Measurements from ENCODE around the gene COMMD3.

- TF ChIP-seq CTCF (IDR thresholded peaks at IDR 0.05) (no peak), POLR2A (IDR thresholded peaks at IDR 0.05) (no peak)
These were observed 6.5 kb downstream of the COMMD3 start for GRCh38 chr10:22322641-22323160.

Measured in right lobe of liver (tissue), 4 donors.